OCI-M2 (cell line): ENCODE measurements around the gene RPS3A.
"Not testable (repeated sequence)": the region's sequence is repeated elsewhere in the genome, so short reads cannot be mapped to it uniquely, and the experiment has no call there.

ENCODE experiments used
- DNase-seq: peaks from one replicate; lab custom pipeline; 2025; ENCODE audit not compliant: unreplicated experiment; lab: John Stamatoyannopoulos, UW

RPS3A gene

DNA sequence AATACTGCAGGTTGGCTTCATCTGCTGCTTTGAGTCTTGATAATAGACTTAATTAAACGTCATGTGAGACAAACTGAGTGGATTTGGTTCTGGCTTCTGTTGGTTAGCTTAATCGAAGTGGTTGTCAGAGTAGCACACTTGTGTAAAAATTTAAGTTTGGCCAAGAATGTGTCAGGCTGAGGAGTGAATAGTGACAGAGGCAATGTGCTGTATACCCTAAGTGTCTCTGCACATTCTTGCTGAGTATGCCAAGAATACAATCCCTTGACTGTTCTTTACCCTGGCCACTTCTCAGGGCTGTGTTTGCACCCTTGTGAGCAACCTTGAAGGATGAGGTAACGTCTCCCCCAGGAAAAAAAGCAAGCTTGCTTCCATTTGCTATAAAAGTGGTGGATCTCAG lies 14.9 kb downstream of the RPS3A start:
- no peak for DNase-seq

DNA sequence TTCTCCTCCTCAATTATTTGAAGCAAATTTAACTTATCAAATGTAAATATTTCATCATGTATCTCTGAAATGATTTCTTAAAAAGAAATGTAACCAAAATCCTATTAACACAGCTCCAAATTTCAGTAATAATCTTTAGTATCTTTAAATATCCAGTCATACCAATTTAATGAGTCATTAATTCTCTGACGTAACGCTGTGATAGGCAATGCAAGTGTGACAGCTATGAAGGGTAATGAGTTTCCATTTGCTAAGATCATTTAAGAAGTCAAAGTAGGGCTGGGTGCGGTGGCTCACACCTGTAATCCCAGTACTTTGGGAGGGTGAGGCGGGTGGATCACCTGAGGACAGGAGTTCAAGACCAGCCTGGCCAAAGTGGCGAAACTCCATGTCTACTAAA lies 15.6 kb downstream of the RPS3A start:
- no peak for DNase-seq

DNA sequence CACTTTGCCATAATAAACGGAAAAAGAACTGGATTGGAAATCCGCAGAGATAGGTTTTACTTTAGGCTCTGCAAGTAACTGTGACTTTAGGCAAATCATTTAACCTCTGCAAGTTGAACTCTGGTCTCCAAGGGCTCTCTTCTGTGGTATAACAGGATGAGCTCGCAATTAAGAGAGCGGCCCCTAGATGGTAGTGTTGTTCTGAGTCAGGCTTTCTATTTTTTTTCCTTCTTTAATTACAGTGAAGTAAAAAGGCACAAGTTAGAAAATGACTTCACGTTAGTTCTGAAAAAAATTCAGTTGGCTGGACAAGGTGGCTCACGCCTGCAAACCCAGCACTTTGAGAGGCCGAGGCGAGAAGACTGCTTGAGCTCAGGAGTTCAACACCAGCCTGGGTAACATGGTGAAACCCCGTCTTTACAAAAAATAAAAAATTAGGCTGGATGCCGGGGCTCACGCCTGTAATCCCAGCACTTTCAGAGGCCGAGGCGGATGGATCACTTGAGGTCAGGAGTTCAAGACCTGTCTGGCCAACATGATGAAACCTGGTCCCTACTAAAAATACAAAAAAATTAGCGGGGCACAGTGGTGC lies 18.0 kb downstream of the RPS3A start:
- DNase-seq = peak; percentile 69

DNA sequence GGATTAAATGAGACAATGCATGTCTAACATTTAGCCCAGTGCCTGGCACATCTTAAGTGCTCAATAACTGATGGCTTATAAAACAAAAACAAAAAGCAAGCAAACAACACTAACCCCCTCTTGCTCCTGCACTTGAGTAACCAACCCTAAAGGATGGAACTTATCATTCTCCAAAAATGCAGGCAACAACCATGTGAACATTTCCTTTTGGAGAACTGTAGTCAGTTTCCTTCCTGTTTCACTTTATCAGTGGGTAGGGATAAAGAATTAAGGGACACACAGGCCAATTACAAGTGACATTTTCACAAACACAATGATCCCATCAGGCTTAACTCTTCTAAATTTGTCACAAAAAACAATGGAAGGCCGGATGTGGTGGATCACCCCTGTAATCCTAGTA lies 30.4 kb downstream of the RPS3A start:
- no peak for DNase-seq

DNA sequence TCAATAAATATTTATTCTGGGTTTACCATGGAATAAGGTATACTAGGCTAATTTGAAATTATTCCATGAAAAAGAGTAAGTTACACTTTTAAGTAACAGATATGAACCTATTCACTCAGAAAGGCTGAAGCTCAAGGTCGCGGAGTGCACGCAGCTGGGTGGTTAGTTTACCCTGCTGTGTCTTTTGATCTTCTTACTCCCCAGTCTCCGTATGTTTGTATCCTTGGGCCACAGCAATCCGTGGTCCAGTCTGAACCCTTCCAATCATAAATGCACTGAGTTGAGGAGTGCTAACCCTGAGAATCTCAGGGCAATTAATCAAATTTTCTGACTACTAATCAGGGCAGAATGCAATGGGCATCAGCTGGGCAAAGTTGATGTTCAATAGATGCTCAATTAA lies 33.9 kb downstream of the RPS3A start:
- no peak for DNase-seq

DNA sequence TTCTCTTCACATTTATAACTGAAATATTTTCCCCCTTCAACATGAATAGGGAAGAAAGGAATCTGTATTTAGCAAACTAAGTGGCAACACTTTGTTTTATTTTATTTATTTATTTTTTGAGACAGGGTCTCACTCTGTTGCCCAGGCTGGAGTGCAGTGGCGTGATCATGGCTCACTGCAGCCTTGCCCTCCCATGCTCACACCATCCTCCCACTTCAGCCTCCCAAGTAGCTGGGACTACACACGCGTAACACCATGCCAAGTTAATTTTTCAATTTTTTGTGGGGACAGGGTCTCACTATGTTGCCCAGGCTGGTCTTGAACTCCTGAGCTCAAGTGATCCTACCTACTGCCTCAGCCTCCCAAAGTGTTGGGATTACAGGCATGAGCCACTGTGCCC lies 36.6 kb downstream of the RPS3A start:
- DNase-seq = not testable (repeated sequence)

DNA sequence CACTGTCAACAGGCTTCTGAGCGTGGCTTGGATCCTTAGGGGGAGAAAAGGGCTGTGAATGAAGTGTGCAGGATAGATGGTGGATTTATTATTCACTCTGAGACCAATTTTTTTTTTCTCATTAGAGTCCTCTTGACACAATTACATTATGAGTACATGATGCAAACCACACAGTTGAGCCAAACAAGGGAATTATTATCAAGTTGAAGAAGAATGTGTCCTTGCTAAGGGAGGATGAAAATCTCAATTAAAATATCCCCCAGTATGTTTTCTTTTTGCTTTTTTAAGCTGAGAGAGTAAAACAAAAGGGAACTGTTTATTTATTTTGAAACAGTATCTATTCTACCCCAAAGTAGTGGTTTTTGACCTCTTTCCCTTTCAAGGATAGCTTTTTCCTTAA lies 40.4 kb downstream of the RPS3A start:
- DNase-seq = no peak

DNA sequence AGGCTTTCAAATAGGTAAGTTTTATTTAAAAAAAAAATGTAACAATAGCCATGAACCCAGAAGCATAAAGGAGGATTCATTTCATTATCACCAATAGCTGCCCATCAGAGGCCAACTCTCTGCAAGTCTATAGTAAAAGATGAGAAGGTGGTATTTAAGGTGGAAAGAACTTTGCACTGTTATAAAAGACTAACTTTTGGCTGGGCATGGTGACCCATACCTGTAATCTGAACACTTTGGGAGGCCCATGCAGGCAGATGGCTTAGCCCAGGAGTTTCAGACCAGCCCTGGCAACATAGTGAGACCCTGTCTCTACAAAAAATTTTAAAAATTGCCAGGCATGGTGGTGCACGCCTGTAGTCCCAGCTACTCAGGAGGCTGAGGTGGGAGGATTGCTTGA lies 43.3 kb downstream of the RPS3A start:
- no peak for DNase-seq

DNA sequence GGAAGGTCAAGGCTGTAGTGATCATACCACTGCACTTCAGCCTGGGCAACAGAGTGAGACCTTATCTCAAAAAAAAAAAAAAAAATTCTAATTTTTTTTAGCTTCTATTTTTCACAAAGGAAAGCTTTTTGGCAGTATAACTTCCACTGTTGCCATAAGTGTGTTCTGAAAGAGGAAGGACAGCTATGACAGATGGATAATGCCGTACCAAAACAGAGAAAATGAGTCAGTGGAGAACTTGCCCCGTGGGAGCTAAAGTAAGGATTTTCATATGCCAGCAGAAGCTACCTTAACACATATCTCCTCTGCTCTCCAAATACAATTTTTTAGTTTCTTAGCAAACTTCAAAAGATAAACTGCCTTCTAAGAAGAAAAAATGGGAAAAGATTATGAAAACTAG lies 43.7 kb downstream of the RPS3A start:
- DNase-seq = no peak

DNA sequence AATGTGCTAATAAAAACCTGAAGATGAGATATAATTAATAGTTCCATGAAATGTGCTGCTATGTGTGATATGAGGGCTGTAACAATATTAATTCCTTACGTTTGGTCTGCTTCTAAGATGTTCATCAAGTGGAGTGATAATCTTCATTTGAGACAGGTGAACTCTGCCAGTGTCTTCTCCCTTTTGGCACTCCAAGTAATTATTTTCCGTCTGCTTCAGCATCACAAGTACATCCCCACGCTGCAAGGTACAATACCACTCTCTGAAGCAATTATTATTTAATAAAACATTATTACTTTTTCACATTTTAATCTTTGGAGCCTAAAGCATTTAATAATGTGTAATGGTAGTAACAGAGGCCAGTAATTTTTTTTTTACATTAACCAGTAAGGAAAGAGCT lies 44.4 kb downstream of the RPS3A start:
- DNase-seq = no peak

DNA sequence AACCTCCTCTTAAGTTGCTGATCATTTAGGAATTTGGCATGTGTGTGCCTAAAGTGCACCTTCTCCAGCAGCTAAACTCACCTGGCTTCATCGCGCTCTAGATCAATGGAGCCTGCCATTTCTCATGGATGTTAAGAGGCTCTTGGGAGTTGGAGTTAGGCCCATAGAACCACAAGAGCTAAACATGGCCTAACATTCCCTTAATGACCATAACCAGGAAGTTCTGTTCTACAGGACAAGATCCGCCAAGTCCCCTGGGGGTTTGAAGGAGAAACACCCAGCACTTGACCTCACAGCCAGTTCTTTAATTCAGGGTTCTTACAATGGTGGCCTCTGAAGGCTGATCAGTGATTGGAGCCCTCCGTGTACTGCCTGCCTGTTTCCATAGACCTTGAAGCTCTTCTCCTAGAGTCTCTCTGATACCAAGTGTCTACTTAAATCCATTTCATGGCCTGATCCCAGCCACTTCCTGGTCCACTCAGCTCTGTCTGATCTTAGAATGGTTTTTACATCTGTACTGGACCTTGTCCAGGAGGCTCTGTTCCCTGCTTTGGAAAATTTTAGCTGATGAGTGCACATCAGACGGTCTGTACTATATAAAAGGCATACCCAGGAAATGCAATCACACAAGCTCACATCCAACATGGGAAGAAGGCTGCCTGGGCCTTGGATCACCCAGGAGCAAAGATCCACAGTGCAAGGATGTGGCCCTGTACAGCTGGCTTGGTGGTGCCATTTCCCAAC lies 45.1 kb downstream of the RPS3A start:
- no peak for DNase-seq

DNA sequence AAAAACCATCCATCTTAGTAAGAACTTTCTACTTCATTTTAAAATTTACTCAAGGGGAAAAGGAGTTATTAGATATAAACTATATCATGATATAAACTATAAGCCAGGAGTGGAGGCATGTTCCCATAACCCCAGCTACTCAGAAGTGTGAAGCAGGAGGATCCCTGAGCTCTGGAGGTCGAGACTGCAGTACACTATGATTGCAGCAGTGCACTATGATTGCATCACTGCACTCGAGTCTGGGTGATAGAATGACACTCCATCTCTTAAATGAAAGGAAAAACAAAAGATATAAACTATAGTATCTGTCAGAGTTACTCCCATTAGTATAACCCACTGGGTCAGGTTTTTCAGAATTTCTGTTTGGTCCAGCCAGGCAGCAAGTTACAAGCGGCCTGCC lies 47.6 kb downstream of the RPS3A start:
- no peak for DNase-seq

DNA sequence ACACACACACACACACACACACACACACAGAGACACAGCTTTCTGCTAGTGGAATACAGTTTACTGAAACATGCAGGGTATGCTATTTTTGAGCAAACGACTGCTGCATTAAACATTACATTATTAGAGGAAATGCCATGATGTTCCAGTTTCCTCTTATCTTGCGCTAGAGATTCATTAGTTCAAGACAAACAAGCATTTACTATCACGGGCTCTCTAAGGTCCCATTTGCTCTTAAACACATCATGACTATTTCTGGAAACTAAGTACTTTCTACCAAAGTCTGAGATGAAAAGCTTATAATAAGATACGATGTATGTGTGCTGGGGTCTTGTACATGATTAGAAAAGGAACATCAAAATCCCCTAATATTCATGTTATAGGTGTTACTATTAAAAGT lies 48.8 kb downstream of the RPS3A start:
- DNase-seq = no peak

DNA sequence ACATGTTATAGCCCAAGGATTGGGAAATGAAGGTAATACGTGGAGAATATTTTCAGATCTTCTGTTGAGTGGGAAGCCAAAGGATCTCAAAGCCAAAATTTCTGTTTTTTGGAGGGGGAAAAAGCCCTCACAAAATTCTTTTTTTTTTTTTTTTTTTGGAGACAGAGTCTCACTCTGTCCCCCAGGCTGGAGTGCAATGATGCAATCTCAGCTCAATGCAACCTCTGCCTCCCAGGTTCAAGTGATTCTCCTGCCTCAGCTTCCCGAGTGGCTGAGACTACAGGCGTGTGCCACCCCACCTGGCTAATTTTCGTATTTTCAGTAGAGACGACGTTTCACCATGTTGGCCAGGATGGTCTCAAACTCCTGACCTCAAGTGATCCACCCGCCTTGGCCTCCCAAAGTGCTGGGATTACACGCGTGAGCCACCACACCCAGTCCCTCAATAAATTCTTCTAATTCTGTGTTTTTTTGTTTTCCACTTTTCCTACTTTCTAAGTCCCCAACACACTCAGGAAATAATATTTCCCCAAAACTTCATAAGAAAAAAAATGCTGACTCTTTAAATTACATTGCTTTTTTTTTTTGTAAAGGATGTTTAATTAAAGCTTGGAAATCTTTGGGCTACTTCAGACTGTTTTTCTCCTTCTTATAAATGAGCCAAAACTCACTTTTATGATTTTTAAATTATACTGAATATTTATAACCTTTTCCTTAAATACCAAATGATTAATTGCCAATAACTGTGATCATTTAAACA lies 51.6 kb downstream of the RPS3A start:
- no peak for DNase-seq

DNA sequence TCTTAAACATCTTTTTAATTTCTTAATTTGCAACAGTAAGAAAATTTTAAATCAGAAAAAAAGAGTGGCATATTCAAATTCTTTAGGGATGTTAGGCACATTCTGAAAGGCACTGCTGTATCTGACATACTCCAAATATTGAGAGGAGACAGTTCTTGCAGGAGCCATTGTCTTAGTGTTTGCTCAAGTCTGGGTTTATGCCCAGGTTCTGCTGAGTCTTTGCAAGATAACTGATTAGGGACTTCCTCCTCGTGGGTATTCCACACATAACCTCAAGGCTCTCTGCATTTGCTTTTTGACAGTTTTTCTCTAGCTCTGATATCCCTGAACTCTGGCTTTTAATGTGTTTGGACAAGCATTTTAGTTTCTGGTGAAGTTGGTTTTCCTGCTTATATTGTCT lies 52.6 kb downstream of the RPS3A start:
- DNase-seq = no peak

DNA sequence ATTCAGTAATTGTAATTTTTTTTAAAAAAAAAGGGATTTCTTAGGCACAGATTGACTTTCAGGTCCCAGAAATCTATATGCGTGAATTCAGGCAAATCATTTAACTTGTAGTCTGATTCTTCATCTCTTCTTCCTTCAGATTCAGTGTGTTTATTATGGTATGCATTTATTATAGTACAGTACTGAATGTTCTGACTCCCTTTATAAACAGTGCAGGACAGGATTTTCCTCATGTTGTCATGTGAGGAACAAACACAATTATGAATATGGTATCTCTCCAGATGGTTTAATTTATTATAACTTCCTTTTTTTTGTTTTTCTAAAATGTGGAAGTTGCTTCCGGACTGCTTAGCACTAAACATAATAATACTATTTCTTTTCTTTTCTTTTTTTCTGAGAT lies 54.2 kb downstream of the RPS3A start:
- DNase-seq = no peak
